Measurements from ENCODE around the gene MCTP1.

Gene MCTP1

DNA sequence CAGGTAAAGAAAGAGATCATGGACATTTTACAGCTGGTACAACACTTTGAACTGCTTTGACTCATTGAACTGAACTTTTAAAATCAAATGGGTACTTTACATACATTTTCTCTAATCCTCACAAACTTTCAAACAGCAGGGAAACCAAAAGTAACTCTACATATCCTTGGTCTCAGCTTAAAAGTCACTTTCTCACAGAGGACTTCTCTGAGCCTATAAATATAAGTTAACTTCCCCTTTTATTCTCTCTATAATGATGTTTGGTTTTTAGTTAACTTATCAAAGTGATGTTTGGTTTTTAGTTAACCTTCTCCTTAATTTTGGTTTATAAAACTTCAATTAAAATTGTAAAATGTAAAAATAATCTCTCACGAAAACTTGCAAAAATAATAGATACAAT, 209.8 kb downstream of the MCTP1 start:
- Histone ChIP-seq H3K27me3 (ENCODE audit: control insufficient read depth, low read length) (peaks cover 3% of the 10 kb centered on the region), H3K4me3 (ENCODE audit: low read length) (no peak overlapping the region), H3F3A (ENCODE audit: control insufficient read depth, insufficient read depth) (no peaks in the 10 kb centered on the region), H3K79me2 (ENCODE audit: control insufficient read depth, low read length) (no peaks in the 10 kb centered on the region), H4K20me1 (ENCODE audit: control insufficient read depth, insufficient read depth, low read depth, low read length) (no peaks in the 10 kb centered on the region), H3K4me1 (ENCODE audit: control insufficient read depth, low read length) (no peaks in the 10 kb centered on the region), H3K9me3 (ENCODE audit: control insufficient read depth, insufficient read depth, low read length) (no peaks in the 10 kb centered on the region), H3K4me2 (ENCODE audit: low read length) (no peak overlapping the region), H3K9me2 (replicated peaks; ENCODE audit: control insufficient read depth, low read length) (no peaks in the 10 kb centered on the region), H3K27ac (ENCODE audit: low read depth, low read length) (no peak overlapping the region), H3K36me3 (ENCODE audit: control insufficient read depth, low read length) (no peaks in the 10 kb centered on the region)
- no peak for TF ChIP-seq CTCF (IDR thresholded peaks at IDR 0.05; ENCODE audit: low read depth, low read length, poor library complexity, severe bottlenecking)
- TF ChIP-seq EZH2phosphoT487 (IDR thresholded peaks at IDR 0.05; ENCODE audit: borderline replicate concordance, low read length) = no peak

- no peaks in the 10 kb centered on the region for H3K4me1 ChIP-seq (ENCODE audit: control insufficient read depth, low read length)
These were observed 212.6 kb downstream of the MCTP1 start for GRCh38 chr5:95072281-95072680.

DNA sequence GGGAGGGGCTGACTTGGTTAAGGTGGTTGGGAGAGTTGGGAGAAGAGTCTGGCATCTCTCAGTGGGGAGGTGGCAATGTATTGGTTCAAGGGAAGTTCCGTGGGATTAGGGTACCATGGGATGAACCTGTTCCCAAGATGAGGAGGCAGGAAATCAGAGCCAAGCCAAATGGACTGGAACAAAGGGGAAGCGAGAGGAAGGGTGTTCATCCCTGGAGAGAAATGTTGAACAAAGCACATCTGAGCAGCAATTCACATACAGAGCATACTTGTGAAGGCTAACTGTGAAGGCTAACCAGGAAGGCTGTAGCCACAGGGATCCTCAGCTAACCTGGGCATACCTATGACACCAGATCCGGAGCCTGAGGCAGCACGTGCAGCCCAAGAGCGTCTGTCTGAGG, 214.0 kb downstream of the MCTP1 start:
- peaks cover 1% of the 10 kb centered on the region; the same call in 1 of the 2 replicates for H3K27me3 ChIP-seq (ENCODE audit: control insufficient read depth, low read length)
- H3K79me2 ChIP-seq (ENCODE audit: control insufficient read depth, low read length) = no peaks in the 10 kb centered on the region
- no peaks in the 10 kb centered on the region for H3K9me2 ChIP-seq (replicated peaks; ENCODE audit: control insufficient read depth, low read length)
- H3F3A ChIP-seq (ENCODE audit: control insufficient read depth, insufficient read depth) = no peaks in the 10 kb centered on the region
- no peak overlapping the region for H3K27ac ChIP-seq (ENCODE audit: low read depth, low read length)
- no peak overlapping the region for H3K4me3 ChIP-seq (ENCODE audit: low read length)
- no peaks in the 10 kb centered on the region for H3K36me3 ChIP-seq (ENCODE audit: control insufficient read depth, low read length)
- H3K4me1 ChIP-seq (ENCODE audit: control insufficient read depth, low read length) = no peaks in the 10 kb centered on the region
- no peak overlapping the region for H3K4me2 ChIP-seq (ENCODE audit: low read length)
- H3K9me3 ChIP-seq (ENCODE audit: control insufficient read depth, insufficient read depth, low read length) = no peaks in the 10 kb centered on the region
- TF ChIP-seq EZH2phosphoT487 (IDR thresholded peaks at IDR 0.05; ENCODE audit: borderline replicate concordance, low read length) = no peak
- no peak for TF ChIP-seq CTCF (IDR thresholded peaks at IDR 0.05; ENCODE audit: low read depth, low read length, poor library complexity, severe bottlenecking)
- no peaks in the 10 kb centered on the region for H4K20me1 ChIP-seq (ENCODE audit: control insufficient read depth, insufficient read depth, low read depth, low read length)

More at GRCh38 chr5:95072281-95072680, 212.6 kb downstream of the MCTP1 start:
- no peak overlapping the region for H3K4me2 ChIP-seq (ENCODE audit: low read length)
- H3K27me3 ChIP-seq (ENCODE audit: control insufficient read depth, low read length) = no peaks in the 10 kb centered on the region
- H3F3A ChIP-seq (ENCODE audit: control insufficient read depth, insufficient read depth) = no peaks in the 10 kb centered on the region
- H3K4me3 ChIP-seq (ENCODE audit: low read length) = no peak overlapping the region
- H3K9me3 ChIP-seq (ENCODE audit: control insufficient read depth, insufficient read depth, low read length) = no peaks in the 10 kb centered on the region
- no peaks in the 10 kb centered on the region for H3K9me2 ChIP-seq (replicated peaks; ENCODE audit: control insufficient read depth, low read length)
- TF ChIP-seq CTCF (IDR thresholded peaks at IDR 0.05; ENCODE audit: low read depth, low read length, poor library complexity, severe bottlenecking) (no peak), EZH2phosphoT487 (IDR thresholded peaks at IDR 0.05; ENCODE audit: borderline replicate concordance, low read length) (no peak)
- H3K27ac ChIP-seq (ENCODE audit: low read depth, low read length) = no peak overlapping the region
- no peaks in the 10 kb centered on the region for H3K79me2 ChIP-seq (ENCODE audit: control insufficient read depth, low read length)
- no peaks in the 10 kb centered on the region for H4K20me1 ChIP-seq (ENCODE audit: control insufficient read depth, insufficient read depth, low read depth, low read length)
- H3K36me3 ChIP-seq (ENCODE audit: control insufficient read depth, low read length) = no peaks in the 10 kb centered on the region
